ENCODE measurements around the gene DDX23. TPM values are rescaled to one million over a fixed set of nuclear protein-coding genes. Genes with fewer than 3 reads are reported as not detected.

Gene DDX23
- polyA plus RNA-seq, 1 donor (not counting 4 experiments of a cell fraction or from before 2014, with no cell fraction given), result 57.8 TPM

- dilution Hi-C loops (cut with MboI; ENCODE audit: extremely low pct_ligation_motif_present, low sequenced_read_pairs), result no loop called here
- no peak overlapping the region for H3K4me2 ChIP-seq (ENCODE audit: control insufficient read depth, extremely low read depth, insufficient read depth, low read depth, low read length)
- FAIRE-seq (no peak), DNase-seq (ENCODE audit: low read depth, low spot score) (no peak)
- TF ChIP-seq CTCF (optimal IDR thresholded peaks at IDR 0.05 in 1 of 3, IDR thresholded peaks at IDR 0.05 in 1 of 3, conservative IDR thresholded peaks at IDR 0.05 in 1 of 3; ENCODE audit: extremely low read depth in 1 of 3, insufficient read depth in 2 of 3, low read length in 3 of 3) (no peak), EZH2 (IDR thresholded peaks at IDR 0.05; ENCODE audit: low read length) (no peak)
- H3K9ac ChIP-seq (ENCODE audit: control insufficient read depth, extremely low read depth, insufficient read depth, low read length), result no peak overlapping the region
- no peak overlapping the region for H3K4me3 ChIP-seq (ENCODE audit: control insufficient read depth in 2 of 3, extremely low read depth in 1 of 3, insufficient read depth in 2 of 3, low read depth in 1 of 3, low read length in 3 of 3)
- H3K36me3 ChIP-seq (ENCODE audit: control insufficient read depth in 2 of 2, extremely low read depth in 1 of 2, insufficient read depth in 2 of 2, low read length in 2 of 2), result no peaks in the 10 kb centered on the region
- peaks cover 9% of the 10 kb centered on the region for H3K4me1 ChIP-seq (ENCODE audit: control insufficient read depth, extremely low read depth, insufficient read depth, low read length)
- no peaks in the 10 kb centered on the region for H3K79me2 ChIP-seq (ENCODE audit: control insufficient read depth, insufficient read depth, low read length)
- no peak overlapping the region for H2AFZ ChIP-seq (ENCODE audit: control insufficient read depth, low read length)
- no peaks in the 10 kb centered on the region for H3K9me3 ChIP-seq (ENCODE audit: control insufficient read depth, low read depth, low read length)
- H3K9me1 ChIP-seq (ENCODE audit: control insufficient read depth, extremely low read depth, insufficient read depth, low read length), result no peaks in the 10 kb centered on the region
- H3K27me3 ChIP-seq (ENCODE audit: control insufficient read depth, extremely low read depth, insufficient read depth, low read length), result no peaks in the 10 kb centered on the region
- no peaks in the 10 kb centered on the region for H4K20me1 ChIP-seq (ENCODE audit: control insufficient read depth, extremely low read depth, insufficient read depth, low read length)
- H3K27ac ChIP-seq (ENCODE audit: control insufficient read depth, insufficient read depth, low read length), result no peak overlapping the region
These were observed 41.0 kb downstream of the DDX23 start for GRCh38 chr12:48810903-48811431.

- no peak for TF ChIP-seq EZH2 (IDR thresholded peaks at IDR 0.05; ENCODE audit: low read length)
- no peak for TF ChIP-seq CTCF (optimal IDR thresholded peaks at IDR 0.05 in 1 of 3, IDR thresholded peaks at IDR 0.05 in 1 of 3, conservative IDR thresholded peaks at IDR 0.05 in 1 of 3; ENCODE audit: extremely low read depth in 1 of 3, insufficient read depth in 2 of 3, low read length in 3 of 3)
- FAIRE-seq, result no peak
- H3K9me1 ChIP-seq (ENCODE audit: control insufficient read depth, extremely low read depth, insufficient read depth, low read length), result no peaks in the 10 kb centered on the region
- no peaks in the 10 kb centered on the region for H3K36me3 ChIP-seq (ENCODE audit: control insufficient read depth in 2 of 2, extremely low read depth in 1 of 2, insufficient read depth in 2 of 2, low read length in 2 of 2)
- no peaks in the 10 kb centered on the region for H3K4me1 ChIP-seq (ENCODE audit: control insufficient read depth, extremely low read depth, insufficient read depth, low read length)
- H3K79me2 ChIP-seq (ENCODE audit: control insufficient read depth, insufficient read depth, low read length), result no peaks in the 10 kb centered on the region
- DNase-seq (ENCODE audit: low read depth, low spot score), result no peak
- H3K4me3 ChIP-seq (ENCODE audit: control insufficient read depth in 2 of 3, extremely low read depth in 1 of 3, insufficient read depth in 2 of 3, low read depth in 1 of 3, low read length in 3 of 3), result no peak overlapping the region
- H3K27ac ChIP-seq (ENCODE audit: control insufficient read depth, insufficient read depth, low read length), result no peak overlapping the region
- H2AFZ ChIP-seq (ENCODE audit: control insufficient read depth, low read length), result no peak overlapping the region
- H3K9ac ChIP-seq (ENCODE audit: control insufficient read depth, extremely low read depth, insufficient read depth, low read length), result no peak overlapping the region
- H4K20me1 ChIP-seq (ENCODE audit: control insufficient read depth, extremely low read depth, insufficient read depth, low read length), result no peaks in the 10 kb centered on the region
- no peak overlapping the region for H3K4me2 ChIP-seq (ENCODE audit: control insufficient read depth, extremely low read depth, insufficient read depth, low read depth, low read length)
- no peaks in the 10 kb centered on the region for H3K9me3 ChIP-seq (ENCODE audit: control insufficient read depth, low read depth, low read length)
- dilution Hi-C loops (cut with MboI; ENCODE audit: extremely low pct_ligation_motif_present, low sequenced_read_pairs), result no loop called here
- no peaks in the 10 kb centered on the region for H3K27me3 ChIP-seq (ENCODE audit: control insufficient read depth, extremely low read depth, insufficient read depth, low read length)
These were observed 44.0 kb downstream of the DDX23 start for GRCh38 chr12:48807981-48808380.
